ENCODE data around the gene ZNF391. TPM values are rescaled to one million over a fixed set of nuclear protein-coding genes. Genes with fewer than 3 reads are reported as not detected.

The ZNF391 gene
- total RNA-seq, 2 donors from 2014 or later, result 1.6 to 2.3 TPM

- Histone ChIP-seq H3K27ac (no peak overlapping the region), H3K4me3 (no peak overlapping the region), H3K9me3 (peaks cover 82% of the 10 kb centered on the region), H3K36me3 (peaks cover 59% of the 10 kb centered on the region), H3K27me3 (replicated peaks; ENCODE audit: insufficient read depth) (no peaks in the 10 kb centered on the region), H3K4me1 (ENCODE audit: control insufficient read depth in 1 of 2, low read depth in 2 of 2) (no peaks in the 10 kb centered on the region)
- TF ChIP-seq, protein P1, sequence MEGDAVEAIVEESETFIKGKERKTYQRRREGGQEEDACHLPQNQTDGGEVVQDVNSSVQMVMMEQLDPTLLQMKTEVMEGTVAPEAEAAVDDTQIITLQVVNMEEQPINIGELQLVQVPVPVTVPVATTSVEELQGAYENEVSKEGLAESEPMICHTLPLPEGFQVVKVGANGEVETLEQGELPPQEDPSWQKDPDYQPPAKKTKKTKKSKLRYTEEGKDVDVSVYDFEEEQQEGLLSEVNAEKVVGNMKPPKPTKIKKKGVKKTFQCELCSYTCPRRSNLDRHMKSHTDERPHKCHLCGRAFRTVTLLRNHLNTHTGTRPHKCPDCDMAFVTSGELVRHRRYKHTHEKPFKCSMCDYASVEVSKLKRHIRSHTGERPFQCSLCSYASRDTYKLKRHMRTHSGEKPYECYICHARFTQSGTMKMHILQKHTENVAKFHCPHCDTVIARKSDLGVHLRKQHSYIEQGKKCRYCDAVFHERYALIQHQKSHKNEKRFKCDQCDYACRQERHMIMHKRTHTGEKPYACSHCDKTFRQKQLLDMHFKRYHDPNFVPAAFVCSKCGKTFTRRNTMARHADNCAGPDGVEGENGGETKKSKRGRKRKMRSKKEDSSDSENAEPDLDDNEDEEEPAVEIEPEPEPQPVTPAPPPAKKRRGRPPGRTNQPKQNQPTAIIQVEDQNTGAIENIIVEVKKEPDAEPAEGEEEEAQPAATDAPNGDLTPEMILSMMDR (IDR thresholded peaks at IDR 0.05), result no peak
- no peak for ATAC-seq (ENCODE audit: insufficient number of reproducible peaks, low FRiP score, low read depth)
- no peak for DNase-seq (ENCODE audit: low spot score)
These were observed 63.3 kb downstream of the ZNF391 start for GRCh38 chr6:27451660-27452390.

DNA sequence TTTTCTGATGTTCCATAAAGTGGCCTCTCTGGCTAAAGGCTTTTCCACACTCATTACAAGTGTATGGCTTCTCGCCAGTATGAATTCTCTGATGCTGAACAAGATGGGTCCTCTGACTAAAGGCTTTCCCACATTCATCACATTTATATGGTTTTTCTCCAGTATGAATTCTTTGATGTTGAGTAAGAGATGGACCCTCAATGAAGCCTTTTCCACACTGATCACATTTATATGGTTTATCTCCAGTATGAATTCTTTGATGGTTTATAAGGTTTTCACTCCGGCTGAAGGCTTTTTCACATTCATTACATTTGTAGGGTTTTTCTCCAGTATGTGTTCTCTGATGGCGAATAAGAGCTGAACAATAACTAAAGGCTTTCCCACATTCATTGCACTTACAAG is 63.9 kb downstream of the ZNF391 start:
- ATAC-seq (ENCODE audit: insufficient number of reproducible peaks, low FRiP score, low read depth), result no peak
- Histone ChIP-seq H3K4me3 (peak overlapping the region; percentile 15), H3K36me3 (peaks cover 66% of the 10 kb centered on the region), H3K27ac (no peak overlapping the region), H3K4me1 (ENCODE audit: control insufficient read depth in 1 of 2, low read depth in 2 of 2) (no peaks in the 10 kb centered on the region), H3K9me3 (peaks cover 76% of the 10 kb centered on the region), H3K27me3 (replicated peaks; ENCODE audit: insufficient read depth) (no peaks in the 10 kb centered on the region)
- TF ChIP-seq, protein P1 (IDR thresholded peaks at IDR 0.05), result no peak
- no peak for DNase-seq (ENCODE audit: low spot score)

Other genes starting within 250 kb of the ZNF391 start
- not detected for gene PRSS16, start 141.1 kb upstream of the ZNF391 start, total RNA-seq
- not detected for gene POM121L2, start 76.5 kb upstream of the ZNF391 start, total RNA-seq
- gene ZNF184, start 84.3 kb downstream of the ZNF391 start, total RNA-seq, result 1 to 10 TPM; 3.4 to 5.0 TPM

Data from thoracic aorta (tissue), 2 donors.